Urothelium cell line (cell line): ENCODE data around the gene ZNF689.

Experiments used
- DNase-seq: peaks from one replicate; pipeline ENCODE4 v3.0.0; 2011; ENCODE audit warnings: low spot score, mixed read lengths
- FAIRE-seq: peaks from 2 replicates; lab custom pipeline; 2011; peaks lifted over from hg19 to GRCh38; lab: Jason Lieb, UNC

ZNF689 gene

GRCh38 chr16:30609926-30610839 lies at the start of gene ZNF689:
Gene ZNF689, minus strand, starts transcription at chr16:30610389. Its CDS starts 348 bp downstream, at chr16:30610041.
- FAIRE-seq (no peak), DNase-seq (peak; percentile 91)

GRCh38 chr16:30658731-30659506 lies 48.7 kb upstream of the ZNF689 start:
- FAIRE-seq (no peak), DNase-seq (peak; percentile 83)

GRCh38 chr16:30657866-30658730 lies 47.9 kb upstream of the ZNF689 start, which contains the start of gene FBRS:
Gene FBRS, plus strand, starts transcription at chr16:30658431. Its CDS starts 1,088 bp downstream, at chr16:30659519.
- peak; percentile 69 for FAIRE-seq
- peak; percentile 95 for DNase-seq

GRCh38 chr16:30656974-30657865 lies 47.0 kb upstream of the ZNF689 start:
- FAIRE-seq, result no peak
- DNase-seq, result no peak

GRCh38 chr16:30656388-30656787 lies 46.2 kb upstream of the ZNF689 start:
- no peak for FAIRE-seq
- DNase-seq, result no peak

- FAIRE-seq (no peak), DNase-seq (no peak)
Measured at GRCh38 chr16:30655815-30656347, 45.7 kb upstream of the ZNF689 start.

- DNase-seq (no peak), FAIRE-seq (no peak)
Measured at GRCh38 chr16:30654856-30655255, 44.7 kb upstream of the ZNF689 start.

GRCh38 chr16:30652718-30653117 lies 42.5 kb upstream of the ZNF689 start:
- DNase-seq (no peak), FAIRE-seq (no peak)

- FAIRE-seq (no peak), DNase-seq (no peak)
Measured at GRCh38 chr16:30652005-30652296, 41.8 kb upstream of the ZNF689 start.

GRCh38 chr16:30651124-30652004 lies 41.2 kb upstream of the ZNF689 start:
- FAIRE-seq (no peak), DNase-seq (peak; percentile 81)

GRCh38 chr16:30650369-30651123 lies 40.4 kb upstream of the ZNF689 start, which contains the start of gene PRR14:
Gene PRR14, plus strand, starts transcription at chr16:30650960. Its CDS starts 686 bp downstream, at chr16:30651646.
- FAIRE-seq (no peak), DNase-seq (peak; percentile 91)

GRCh38 chr16:30649725-30650368 lies 39.7 kb upstream of the ZNF689 start:
- no peak for FAIRE-seq
- no peak for DNase-seq

GRCh38 chr16:30647274-30647571 lies 37.0 kb upstream of the ZNF689 start:
- FAIRE-seq (no peak), DNase-seq (no peak)

GRCh38 chr16:30645727-30646126 lies 35.5 kb upstream of the ZNF689 start:
- no peak for DNase-seq
- no peak for FAIRE-seq

- DNase-seq (no peak), FAIRE-seq (no peak)
Measured at GRCh38 chr16:30644334-30644830, 34.2 kb upstream of the ZNF689 start.

GRCh38 chr16:30641378-30641982 lies 31.3 kb upstream of the ZNF689 start:
- FAIRE-seq (no peak), DNase-seq (no peak)

- DNase-seq (peak; percentile 16), FAIRE-seq (no peak)
Measured at GRCh38 chr16:30637944-30638343, 27.8 kb upstream of the ZNF689 start.
